Right lobe of liver (tissue), 6 donors: ENCODE data around the gene ZFYVE16. TPM values are rescaled to one million over a fixed set of nuclear protein-coding genes. Genes with fewer than 3 reads are reported as not detected.

Experiments
- ATAC-seq, 4 donors: fragments of 200-7000 bp; cut with Tn5 transposase; one replicate each; pipeline ENCODE4 v1.9.1; 2020; ENCODE audit warnings: mild to moderate bottlenecking in 4 of 4, moderate library complexity in 4 of 4
- DNase-seq, 3 donors: peaks; one replicate each; pipeline ENCODE4 v3.0.0-alpha.2; 2020
- H3K27ac ChIP-seq, 3 donors: fragments of 200-600 bp; one replicate each; pipeline ENCODE4 v1.8.0; 2022
- H3K27me3 ChIP-seq, 2 donors: fragments of 200-600 bp; one replicate each; pipeline ENCODE4 v1.8.0; 2022
- H3K36me3 ChIP-seq, 4 donors: fragments of 200-600 bp; sonication (generic) in 1 of 4; one replicate each; pipeline versions ENCODE4 v1.5.1 to v1.8.0; 2017 to 2022; ENCODE audit warnings: control low read depth in 1 of 4
- H3K4me1 ChIP-seq, 4 donors: fragments of 200-600 bp; sonication (generic) in 1 of 4; one replicate each; pipeline versions ENCODE4 v1.5.1 to v1.8.0; 2017 to 2022; ENCODE audit warnings: control low read depth in 1 of 4
- H3K4me3 ChIP-seq, 3 donors: fragments of 200-600 bp; one replicate each; pipeline ENCODE4 v1.8.0; 2022
- H3K9me3 ChIP-seq, 4 donors: fragments of 200-600 bp; sonication (generic) in 1 of 4; one replicate each; pipeline versions ENCODE4 v1.5.1 to v1.8.0; 2017 to 2022; ENCODE audit warnings: control low read depth in 1 of 4
- POLR2A ChIP-seq: fragments of 450-650 bp; IDR thresholded peaks from one replicate; pipeline ENCODE4 v1.6.1; 2017; ENCODE audit warnings: antibody characterized with exemption, mild to moderate bottlenecking
- WGBS: methylation state at CpG from one replicate; pipeline ENCODE4 v1.1.6; 2018; ENCODE audit warnings: low coverage, low lambda C conversion rate; ENCODE audit not compliant: insufficient coverage; ENCODE audit errors: missing lambda C conversion rate; 5-methylcytosine and 5-hydroxymethylcytosine counted together
- intact Hi-C, 2 donors: fragments of 100-400 bp; cut with DNase I; formaldehyde crosslinking; loops; one replicate each; pipeline versions ENCODE4 v1.11.2 to v1.14.1; 2022
- total RNA-seq, 6 experiments: library from RNA; depleted of rRNA in 2 of 6; stranded (reverse); fragments of >200 nt in 2 of 6; fragmentation: NEBNext Ultra II Directional in 3 of 6; extraction: Animal tissue kit (Norgen Biotek cat#: 25700) in 3 of 6; gene quantifications; one replicate each; pipeline versions ENCODE4 v1.1.0 to v1.2.4, GENCODE V29; 2016 to 2023
- TF ChIP-seq, protein P1 (sequence below), 4 donors: fragments of 200-600 bp in 3 of 4; fragments of 450-650 bp in 1 of 4; IDR thresholded peaks; one replicate each; pipeline versions ENCODE4 v1.5.1 to v1.8.0; 2016 to 2022; ENCODE audit warnings: antibody characterized with exemption in 4 of 4, mild to moderate bottlenecking in 2 of 4
- donor health status: DM: no; HTN: yes; CAD: no.
- donor health status: DM: no; HTN: no; CAD: no.
- donor health status: DM: no; HTN: no; CAD: no.
- donor health status: DM: no; HTN: yes; CAD: no.
- donor health status: DM: no; HTN: yes; CAD: no.

The ZFYVE16 gene
- total RNA-seq, 6 experiments from 2014 or later, result 9.3 to 23.1 (median 14.0) TPM

DNA sequence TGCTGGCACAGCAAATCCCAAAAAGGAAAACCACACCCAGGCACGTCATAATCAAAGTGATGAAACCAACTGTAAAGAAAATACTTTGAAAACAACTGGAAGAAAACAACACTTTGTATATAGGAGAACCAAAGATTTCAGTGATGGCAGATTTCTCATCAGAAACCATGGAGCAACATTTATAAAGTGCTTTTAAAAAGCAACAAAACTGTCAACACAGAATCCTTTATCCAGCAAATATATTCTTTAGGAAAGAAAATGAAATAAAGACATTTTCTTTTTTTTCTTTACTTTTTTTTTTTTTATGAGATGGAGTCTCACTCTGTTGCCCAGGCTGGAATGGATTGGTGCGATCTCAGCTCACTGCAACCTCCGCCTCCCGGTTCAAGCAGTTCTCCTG, 74.7 kb downstream of the ZFYVE16 start:
- 85% methylated on average over 4 of the region's 4 CpGs for WGBS
- Histone ChIP-seq H3K4me1 (peaks cover 0 to 6% (median 0%) of the 10 kb centered on the region in 4 donors), H3K9me3 (peaks cover 0 to 3% (median 0%) of the 10 kb centered on the region in 4 donors), H3K27ac (no peak overlapping the region), H3K4me3 (no peak overlapping the region), H3K36me3 (no peaks in the 10 kb centered on the region), H3K27me3 (no peaks in the 10 kb centered on the region)
- ATAC-seq (no peak), DNase-seq (no peak)
- intact Hi-C loops, result loop anchor here (5.0 to 10.0 kb wide), 2 partner anchors 162 to 190 kb away; no protein-coding TSS in a partner anchor
- TF ChIP-seq, protein P1, sequence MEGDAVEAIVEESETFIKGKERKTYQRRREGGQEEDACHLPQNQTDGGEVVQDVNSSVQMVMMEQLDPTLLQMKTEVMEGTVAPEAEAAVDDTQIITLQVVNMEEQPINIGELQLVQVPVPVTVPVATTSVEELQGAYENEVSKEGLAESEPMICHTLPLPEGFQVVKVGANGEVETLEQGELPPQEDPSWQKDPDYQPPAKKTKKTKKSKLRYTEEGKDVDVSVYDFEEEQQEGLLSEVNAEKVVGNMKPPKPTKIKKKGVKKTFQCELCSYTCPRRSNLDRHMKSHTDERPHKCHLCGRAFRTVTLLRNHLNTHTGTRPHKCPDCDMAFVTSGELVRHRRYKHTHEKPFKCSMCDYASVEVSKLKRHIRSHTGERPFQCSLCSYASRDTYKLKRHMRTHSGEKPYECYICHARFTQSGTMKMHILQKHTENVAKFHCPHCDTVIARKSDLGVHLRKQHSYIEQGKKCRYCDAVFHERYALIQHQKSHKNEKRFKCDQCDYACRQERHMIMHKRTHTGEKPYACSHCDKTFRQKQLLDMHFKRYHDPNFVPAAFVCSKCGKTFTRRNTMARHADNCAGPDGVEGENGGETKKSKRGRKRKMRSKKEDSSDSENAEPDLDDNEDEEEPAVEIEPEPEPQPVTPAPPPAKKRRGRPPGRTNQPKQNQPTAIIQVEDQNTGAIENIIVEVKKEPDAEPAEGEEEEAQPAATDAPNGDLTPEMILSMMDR (IDR thresholded peaks at IDR 0.05), result no peak
- no peak for TF ChIP-seq POLR2A

DNA sequence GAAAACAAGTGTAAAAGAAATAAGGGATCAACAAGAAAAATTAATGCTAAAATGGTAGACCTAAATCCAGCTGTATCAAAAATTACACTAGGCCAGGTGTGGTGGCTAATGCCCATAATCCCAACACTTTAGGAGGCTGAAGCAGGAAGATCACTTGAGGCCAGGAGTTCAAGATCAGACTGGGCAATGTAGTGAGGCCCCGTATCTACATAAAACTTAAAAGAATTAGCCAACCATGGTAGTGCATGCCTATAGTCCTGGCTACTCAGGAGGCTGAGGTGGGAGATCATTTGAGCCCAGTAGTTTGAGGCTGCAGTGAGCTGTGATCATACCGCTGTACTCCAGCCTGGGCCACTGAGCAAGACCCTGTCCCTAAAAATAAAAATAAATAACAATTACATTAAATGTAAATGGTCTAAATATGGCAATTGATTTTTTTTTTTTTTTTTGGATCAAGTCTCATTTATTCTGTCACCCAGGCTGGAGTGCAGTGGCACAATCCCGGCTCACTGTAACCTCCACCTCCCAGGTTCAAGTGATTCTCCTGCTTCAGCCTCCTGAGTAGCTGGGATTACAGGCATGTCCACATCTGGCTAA, 75.9 kb downstream of the ZFYVE16 start:
- DNase-seq (no peak), ATAC-seq (no peak)
- TF ChIP-seq POLR2A, result no peak
- TF ChIP-seq, protein P1 (IDR thresholded peaks at IDR 0.05), result no peak
- Histone ChIP-seq H3K4me1 (peaks cover 0 to 9% (median 0%) of the 10 kb centered on the region in 4 donors), H3K27ac (no peak overlapping the region), H3K27me3 (no peaks in the 10 kb centered on the region), H3K9me3 (peaks cover 0 to 3% (median 0%) of the 10 kb centered on the region in 4 donors), H3K36me3 (no peaks in the 10 kb centered on the region), H3K4me3 (no peak overlapping the region)
- intact Hi-C loops, result loop anchor here (5.0 to 10.0 kb wide), 2 partner anchors 161 to 189 kb away; no protein-coding TSS in a partner anchor
- 100% methylated on average over 3 of the region's 3 CpGs for whole genome bisulfite sequencing

DNA sequence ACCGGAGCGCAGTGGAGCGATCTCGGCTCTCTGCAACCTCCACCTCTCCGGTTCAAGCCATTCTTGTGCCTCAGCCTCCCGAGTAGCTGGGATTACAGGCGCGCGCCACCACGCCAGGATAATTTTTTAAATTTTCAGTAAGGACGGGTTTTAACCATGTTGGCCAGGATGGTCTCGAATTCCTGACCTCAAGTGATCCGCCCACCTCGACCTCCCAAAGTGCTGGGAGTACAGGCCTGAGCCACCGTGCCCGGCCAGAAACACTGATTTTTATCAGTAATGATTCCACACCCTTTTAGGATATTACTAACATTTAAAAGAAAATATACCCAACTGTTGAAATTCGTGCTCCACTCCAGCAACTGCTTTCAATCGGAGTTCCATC, 79.6 kb downstream of the ZFYVE16 start:
- no peak for DNase-seq

DNA sequence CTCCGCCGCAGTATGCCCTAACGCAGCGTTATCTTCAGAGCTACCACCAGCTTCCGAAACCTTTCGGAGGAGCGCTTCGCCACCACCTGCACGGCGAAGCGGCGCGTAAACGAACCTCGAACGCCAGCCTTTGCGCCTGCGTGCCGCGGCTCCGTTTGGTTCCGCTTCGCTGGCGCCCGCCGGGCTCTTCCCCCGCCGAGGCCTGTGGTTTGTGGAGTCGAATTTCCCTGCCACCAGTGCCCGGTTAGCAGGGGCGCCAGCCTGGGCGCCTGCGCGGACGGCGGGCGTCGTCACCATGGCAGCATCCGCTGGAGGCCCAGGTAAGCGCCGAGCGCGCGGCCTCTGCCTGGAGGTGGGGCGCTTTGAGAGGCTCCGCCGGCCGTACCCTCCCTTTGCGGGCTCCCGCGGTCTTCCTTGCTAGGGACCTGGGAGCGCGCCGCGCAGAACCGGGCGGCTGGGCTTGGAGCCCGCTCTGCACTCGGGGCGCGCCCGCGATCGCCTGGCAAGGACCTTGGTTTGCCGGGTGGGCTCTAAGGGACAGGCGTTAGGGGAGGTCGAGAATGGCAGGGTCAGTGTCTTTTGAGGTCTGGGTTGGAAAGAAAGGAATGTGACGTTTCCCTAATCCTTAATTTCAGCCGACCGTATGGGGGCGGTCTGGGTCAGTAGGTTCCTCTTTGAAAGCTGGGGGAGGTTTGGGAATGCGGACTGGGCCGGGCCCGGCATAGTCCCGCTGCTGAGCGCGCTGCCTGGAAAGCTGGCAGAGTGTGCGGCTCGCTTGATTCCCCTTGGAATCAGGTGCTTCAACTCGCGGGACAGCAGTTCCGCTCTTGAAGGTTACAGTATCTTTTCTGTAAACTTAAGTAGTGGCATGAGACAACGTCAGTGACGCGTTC, 80.2 kb downstream of the ZFYVE16 start, which contains the start of gene FAM151B:
Gene FAM151B (plus strand): TSS at position 272 of the 893 bp plus-strand sequence. CDS start 24 bp downstream, at position 296.
- H3K27me3 ChIP-seq, result no peaks in the 10 kb centered on the region
- peaks cover 0 to 13% (median 2%) of the 10 kb centered on the region in 4 donors for H3K4me1 ChIP-seq
- no peaks in the 10 kb centered on the region for H3K36me3 ChIP-seq
- H3K4me3 ChIP-seq, result peak within 1 kb of the TSS; percentile 62 to 72 (median 69)
- peaks cover 0 to 2% (median 0%) of the 10 kb centered on the region in 4 donors for H3K9me3 ChIP-seq
- ATAC-seq, result peak; percentile 95 to 97 (median 96)
- TF ChIP-seq, protein P1 (IDR thresholded peaks at IDR 0.05), result peak in 3 of 4 donors; percentile 30 to 41 (median 32)
- peak; percentile 69 for TF ChIP-seq POLR2A
- DNase-seq, result peak; percentile 93 to 97 (median 96)
- H3K27ac ChIP-seq, result peak within 1 kb of the TSS; percentile 47 to 59 (median 53)
- WGBS, result under 1% methylated on average over 30 of the region's 85 CpGs
- intact Hi-C loops, result loop anchor here in 1 of 2 donors (10.0 kb wide), 1 partner anchor 157 kb away; no protein-coding TSS in a partner anchor

More for the DNA sequence above, 79.6 kb downstream of the ZFYVE16 start:
- Histone ChIP-seq H3K4me3 (peak overlapping the region; percentile 62 to 72 (median 69)), H3K27me3 (no peaks in the 10 kb centered on the region), H3K9me3 (peaks cover 0 to 3% (median 0%) of the 10 kb centered on the region in 4 donors), H3K4me1 (peaks cover 0 to 13% (median 2%) of the 10 kb centered on the region in 4 donors), H3K36me3 (no peaks in the 10 kb centered on the region), H3K27ac (peak overlapping the region; percentile 47 to 59 (median 53))
- TF ChIP-seq, protein P1 (IDR thresholded peaks at IDR 0.05), result no peak
- no peak for TF ChIP-seq POLR2A
- no peak for ATAC-seq
- WGBS, result 58% methylated on average over 18 of the region's 18 CpGs
- intact Hi-C loops, result loop anchor here in 1 of 2 donors (10.0 kb wide), 1 partner anchor 157 kb away; no protein-coding TSS in a partner anchor
